Mesothelial cell of epicardium (in vitro differentiated cells): ENCODE measurements around the gene MBP. TPM values are rescaled to one million over a fixed set of nuclear protein-coding genes. Genes with fewer than 3 reads are reported as not detected.

Source experiments
- DNase-seq, 2 experiments: peaks; one replicate each; pipeline ENCODE4 v3.0.0; 2021; ENCODE audit warnings: low spot score in 2 of 2; ENCODE audit not compliant: unreplicated experiment in 2 of 2
- H3K27ac Mint-ChIP-seq: 2 replicates; pipeline ENCODE4 v1.8.0; 2021; ENCODE audit warnings: mixed read lengths
- H3K27me3 Mint-ChIP-seq: 2 replicates; pipeline ENCODE4 v1.8.0; 2021; ENCODE audit warnings: low read depth, mixed read lengths
- H3K36me3 Mint-ChIP-seq: 2 replicates; pipeline ENCODE4 v1.8.0; 2021; ENCODE audit warnings: mixed read lengths
- H3K4me1 Mint-ChIP-seq: 2 replicates; pipeline ENCODE4 v1.8.0; 2021; ENCODE audit warnings: mixed read lengths
- H3K4me3 Mint-ChIP-seq: 2 replicates; pipeline ENCODE4 v1.8.0; 2021; ENCODE audit warnings: mild to moderate bottlenecking, moderate library complexity, mixed read lengths
- H3K9me3 Mint-ChIP-seq: 2 replicates; pipeline ENCODE4 v1.8.0; 2021; ENCODE audit warnings: mixed read lengths
- CTCF ChIP-seq: fragments of 200-600 bp; sonication (generic); IDR thresholded peaks from one replicate; pipeline ENCODE4 v1.5.0; 2021; ENCODE audit warnings: antibody characterized with exemption; ENCODE audit not compliant: unreplicated experiment
- total RNA-seq: library from RNA; stranded (reverse); gene quantifications from 3 replicates; pipeline ENCODE4 v1.2.1, GENCODE V29; 2021

MBP gene
- total RNA-seq, 1 donor from 2014 or later, result 20.8 TPM

- peaks cover 9% of the 10 kb centered on the region for H3K36me3 Mint-ChIP-seq
- H3K27ac Mint-ChIP-seq, result no peak overlapping the region
- H3K4me3 Mint-ChIP-seq, result no peak overlapping the region
- no peak for DNase-seq
- TF ChIP-seq CTCF, result no peak
- no peaks in the 10 kb centered on the region for H3K4me1 Mint-ChIP-seq
- H3K9me3 Mint-ChIP-seq, result no peaks in the 10 kb centered on the region
- peaks cover 2% of the 10 kb centered on the region for H3K27me3 Mint-ChIP-seq
These were observed 100.3 kb downstream of the MBP start for GRCh38 chr18:77032181-77032701.

- Mint-ChIP-seq H3K4me1 (no peaks in the 10 kb centered on the region), H3K27ac (no peak overlapping the region), H3K9me3 (no peaks in the 10 kb centered on the region)
These were observed 100.9 kb downstream of the MBP start for GRCh38 chr18:77031662-77032061.

GRCh38 chr18:77030201-77030600 is 102.4 kb downstream of the MBP start:
- no peak overlapping the region for H3K27ac Mint-ChIP-seq
- DNase-seq, result no peak
- no peaks in the 10 kb centered on the region for H3K27me3 Mint-ChIP-seq
- peaks cover 7% of the 10 kb centered on the region for H3K36me3 Mint-ChIP-seq
- H3K4me1 Mint-ChIP-seq, result no peaks in the 10 kb centered on the region
- H3K9me3 Mint-ChIP-seq, result no peaks in the 10 kb centered on the region
- TF ChIP-seq CTCF, result no peak
- H3K4me3 Mint-ChIP-seq, result no peak overlapping the region

More at GRCh38 chr18:77031662-77032061, 100.9 kb downstream of the MBP start:
- Mint-ChIP-seq H3K27me3 (peaks cover 2% of the 10 kb centered on the region), H3K4me3 (no peak overlapping the region), H3K36me3 (peaks cover 9% of the 10 kb centered on the region)
- no peak for DNase-seq
- TF ChIP-seq CTCF, result no peak

GRCh38 chr18:77025831-77026363 is 106.7 kb downstream of the MBP start:
- Mint-ChIP-seq H3K4me1 (no peaks in the 10 kb centered on the region), H3K27me3 (no peaks in the 10 kb centered on the region), H3K4me3 (no peak overlapping the region), H3K36me3 (peaks cover 7% of the 10 kb centered on the region), H3K27ac (no peak overlapping the region), H3K9me3 (no peaks in the 10 kb centered on the region)
- TF ChIP-seq CTCF, result no peak
- no peak for DNase-seq

- Mint-ChIP-seq H3K27me3 (no peaks in the 10 kb centered on the region), H3K9me3 (no peaks in the 10 kb centered on the region), H3K27ac (no peak overlapping the region), H3K36me3 (peaks cover 6% of the 10 kb centered on the region), H3K4me3 (no peak overlapping the region), H3K4me1 (no peaks in the 10 kb centered on the region)
- DNase-seq, result no peak
- no peak for TF ChIP-seq CTCF
These were observed 107.5 kb downstream of the MBP start for GRCh38 chr18:77025123-77025522.

GRCh38 chr18:77024476-77024875 is 108.1 kb downstream of the MBP start:
- Mint-ChIP-seq H3K27ac (no peak overlapping the region), H3K9me3 (no peaks in the 10 kb centered on the region), H3K4me1 (no peaks in the 10 kb centered on the region), H3K36me3 (no peaks in the 10 kb centered on the region), H3K27me3 (no peaks in the 10 kb centered on the region), H3K4me3 (no peak overlapping the region)
- TF ChIP-seq CTCF, result no peak
- DNase-seq, result no peak
